ENCODE results near the gene ZNF467. TPM values are rescaled to one million over a fixed set of nuclear protein-coding genes. Genes with fewer than 3 reads are reported as not detected.

The ZNF467 gene
- total and polyA plus RNA-seq, 9 donors = 2.3 to 23.7 (median 11.4) TPM

DNA sequence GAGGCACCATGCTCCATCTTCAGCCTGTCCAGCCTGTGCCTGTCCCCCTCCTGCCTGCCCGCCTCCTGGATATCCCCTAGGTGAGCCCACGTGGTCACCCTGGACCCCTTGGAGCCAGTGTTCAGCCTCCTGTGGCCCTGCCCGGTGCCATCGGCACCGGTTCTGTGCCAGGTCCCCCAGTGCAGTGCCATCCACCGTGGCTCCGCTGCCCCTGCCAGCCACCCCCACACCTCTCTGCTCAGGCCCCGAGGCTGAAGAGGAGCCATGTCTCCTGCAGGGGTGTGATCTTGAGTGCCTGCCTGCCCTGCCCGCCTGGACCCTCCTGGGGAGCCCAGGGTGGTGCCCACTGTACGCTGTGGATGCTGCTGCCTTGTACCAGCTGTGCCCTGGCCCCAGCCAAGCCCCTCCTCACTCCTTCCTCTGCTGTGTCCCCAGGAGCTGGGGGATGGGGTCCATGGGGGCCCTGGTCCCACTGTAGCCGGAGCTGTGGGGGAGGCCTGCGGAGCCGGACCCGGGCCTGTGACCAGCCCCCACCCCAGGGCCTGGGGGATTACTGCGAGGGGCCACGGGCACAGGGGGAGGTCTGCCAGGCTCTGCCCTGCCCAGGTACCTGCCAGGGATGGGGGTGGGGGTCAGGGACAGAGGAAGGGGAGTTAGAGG, 38.6 kb upstream of the ZNF467 start:
- intact Hi-C loops (cut with DNase I) = no loop called here
- 77 to 81% (median 79%) methylated on average over 16 of the region's 16 CpGs for WGBS, 3 donors

DNA sequence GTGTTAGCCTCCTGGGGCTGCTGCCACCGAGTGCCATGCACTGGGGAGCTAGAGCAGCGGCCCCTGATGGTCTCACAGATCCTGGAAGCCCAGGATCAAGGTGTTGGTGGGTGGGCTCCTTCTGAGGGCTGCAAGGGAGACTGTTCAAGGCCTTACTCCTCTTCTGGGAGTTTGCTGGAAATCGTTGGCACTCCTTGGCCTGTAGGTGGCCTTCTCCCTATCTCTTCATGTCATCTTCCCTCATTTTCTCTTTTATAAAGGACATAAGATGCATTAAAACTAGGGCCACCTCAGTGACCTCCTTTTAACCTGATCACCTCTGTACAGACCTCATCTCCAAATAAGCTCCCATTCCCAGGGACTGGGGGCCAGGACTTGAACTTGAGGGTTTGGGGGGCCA, 37.8 kb upstream of the ZNF467 start:
- intact Hi-C loops (cut with DNase I) = no loop called here
- 30 to 37% (median 33%) methylated on average over 3 of the region's 3 CpGs for WGBS, 3 donors
- Histone ChIP-seq H3K27ac (no peak overlapping the region), H3K4me1 (ENCODE audit: insufficient read depth) (no peaks in the 10 kb centered on the region), H3K4me3 (no peak overlapping the region), H3K27me3 (no peaks in the 10 kb centered on the region), H3K9me3 (no peaks in the 10 kb centered on the region), H3K36me3 (no peaks in the 10 kb centered on the region)
- no peak for DNase-seq
- TF ChIP-seq EP300 (IDR thresholded peaks at IDR 0.05) (no peak), POLR2A (IDR thresholded peaks at IDR 0.05) (no peak)
- TF ChIP-seq, protein P1, sequence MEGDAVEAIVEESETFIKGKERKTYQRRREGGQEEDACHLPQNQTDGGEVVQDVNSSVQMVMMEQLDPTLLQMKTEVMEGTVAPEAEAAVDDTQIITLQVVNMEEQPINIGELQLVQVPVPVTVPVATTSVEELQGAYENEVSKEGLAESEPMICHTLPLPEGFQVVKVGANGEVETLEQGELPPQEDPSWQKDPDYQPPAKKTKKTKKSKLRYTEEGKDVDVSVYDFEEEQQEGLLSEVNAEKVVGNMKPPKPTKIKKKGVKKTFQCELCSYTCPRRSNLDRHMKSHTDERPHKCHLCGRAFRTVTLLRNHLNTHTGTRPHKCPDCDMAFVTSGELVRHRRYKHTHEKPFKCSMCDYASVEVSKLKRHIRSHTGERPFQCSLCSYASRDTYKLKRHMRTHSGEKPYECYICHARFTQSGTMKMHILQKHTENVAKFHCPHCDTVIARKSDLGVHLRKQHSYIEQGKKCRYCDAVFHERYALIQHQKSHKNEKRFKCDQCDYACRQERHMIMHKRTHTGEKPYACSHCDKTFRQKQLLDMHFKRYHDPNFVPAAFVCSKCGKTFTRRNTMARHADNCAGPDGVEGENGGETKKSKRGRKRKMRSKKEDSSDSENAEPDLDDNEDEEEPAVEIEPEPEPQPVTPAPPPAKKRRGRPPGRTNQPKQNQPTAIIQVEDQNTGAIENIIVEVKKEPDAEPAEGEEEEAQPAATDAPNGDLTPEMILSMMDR (IDR thresholded peaks at IDR 0.05) = no peak

More for the DNA sequence above, 38.6 kb upstream of the ZNF467 start:
- no peaks in the 10 kb centered on the region for H3K4me1 ChIP-seq (ENCODE audit: insufficient read depth)
- no peaks in the 10 kb centered on the region for H3K9me3 ChIP-seq
- no peaks in the 10 kb centered on the region for H3K27me3 ChIP-seq
- TF ChIP-seq EP300 (IDR thresholded peaks at IDR 0.05) (no peak), POLR2A (IDR thresholded peaks at IDR 0.05) (no peak)
- H3K36me3 ChIP-seq = no peaks in the 10 kb centered on the region
- H3K4me3 ChIP-seq = no peak overlapping the region
- no peak for DNase-seq
- H3K27ac ChIP-seq = no peak overlapping the region

DNA sequence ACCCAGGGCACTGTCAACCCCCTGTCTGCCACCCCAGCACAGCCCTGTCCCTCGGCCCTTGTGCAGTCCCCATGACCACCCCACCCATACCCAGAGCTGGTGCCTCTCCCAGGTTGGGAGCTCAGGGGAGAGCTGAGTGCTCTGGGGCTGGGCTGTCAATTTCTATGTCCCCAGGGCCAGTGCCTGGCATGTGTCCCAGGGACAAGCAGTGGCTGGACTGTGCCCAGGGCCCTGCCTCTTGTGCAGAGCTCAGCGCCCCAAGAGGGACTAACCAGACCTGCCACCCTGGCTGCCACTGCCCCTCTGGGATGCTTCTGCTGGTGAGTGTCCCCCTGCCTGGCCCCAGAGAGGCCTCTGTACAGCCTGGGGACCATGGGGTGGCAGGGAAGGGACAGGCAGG, 35.8 kb upstream of the ZNF467 start:
- DNase-seq = no peak
- Histone ChIP-seq H3K27me3 (no peaks in the 10 kb centered on the region), H3K27ac (no peak overlapping the region), H3K36me3 (no peaks in the 10 kb centered on the region), H3K9me3 (no peaks in the 10 kb centered on the region), H3K4me3 (no peak overlapping the region), H3K4me1 (ENCODE audit: insufficient read depth) (no peaks in the 10 kb centered on the region)
- no peak for TF ChIP-seq POLR2A (IDR thresholded peaks at IDR 0.05)
- TF ChIP-seq, protein P1 (IDR thresholded peaks at IDR 0.05) = no peak
- TF ChIP-seq EP300 (IDR thresholded peaks at IDR 0.05) = no peak
- intact Hi-C loops (cut with DNase I) = no loop called here
- 87 to 100% (median 88%) methylated on average over 2 of the region's 2 CpGs for WGBS, 3 donors

DNA sequence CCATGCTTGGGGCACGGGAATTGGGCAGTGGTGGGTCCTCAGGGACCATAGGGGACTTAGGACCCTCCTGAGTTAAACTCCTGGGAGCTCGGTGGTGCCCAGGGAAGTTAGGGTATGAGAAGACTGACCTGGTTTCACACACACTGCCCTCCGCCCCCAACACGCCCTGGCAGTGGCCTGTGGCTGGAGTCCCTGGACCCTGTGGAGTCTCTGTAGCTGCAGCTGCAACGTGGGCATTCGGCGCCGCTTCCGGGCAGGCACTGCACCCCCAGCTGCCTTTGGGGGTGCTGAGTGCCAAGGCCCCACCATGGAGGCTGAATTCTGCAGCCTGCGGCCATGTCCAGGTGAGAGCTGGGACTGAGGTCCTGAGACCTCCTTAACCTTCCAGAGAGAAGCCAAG, 34.9 kb upstream of the ZNF467 start:
- no peaks in the 10 kb centered on the region for H3K36me3 ChIP-seq
- H3K27me3 ChIP-seq = no peaks in the 10 kb centered on the region
- H3K4me1 ChIP-seq (ENCODE audit: insufficient read depth) = no peaks in the 10 kb centered on the region
- WGBS, 3 donors = 84 to 88% (median 86%) methylated on average over 3 to 10 of the region's 10 CpGs
- no peak overlapping the region for H3K4me3 ChIP-seq
- H3K27ac ChIP-seq = no peak overlapping the region
- no peak for DNase-seq
- no peak for TF ChIP-seq POLR2A (IDR thresholded peaks at IDR 0.05)
- TF ChIP-seq, protein P1 (IDR thresholded peaks at IDR 0.05) = no peak
- no peak for TF ChIP-seq EP300 (IDR thresholded peaks at IDR 0.05)
- no peaks in the 10 kb centered on the region for H3K9me3 ChIP-seq
- intact Hi-C loops (cut with DNase I) = no loop called here

DNA sequence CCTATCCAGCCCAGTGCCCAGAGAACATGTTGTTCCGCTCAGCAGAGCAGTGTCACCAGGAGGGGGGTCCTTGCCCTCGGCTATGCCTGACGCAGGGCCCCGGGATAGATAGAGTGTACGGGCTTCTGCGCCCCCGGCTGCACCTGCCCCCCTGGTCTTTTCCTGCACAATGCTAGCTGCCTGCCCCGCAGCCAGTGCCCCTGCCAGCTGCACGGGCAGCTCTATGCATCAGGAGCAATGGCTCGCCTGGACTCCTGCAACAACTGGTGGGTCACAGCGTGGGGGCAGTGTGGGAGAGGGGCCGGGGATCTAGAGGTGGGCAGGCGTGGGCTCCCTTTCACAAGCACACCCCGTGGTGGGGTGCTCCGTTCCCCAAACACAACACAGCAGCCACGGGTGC, 33.3 kb upstream of the ZNF467 start:
- Histone ChIP-seq H3K4me1 (ENCODE audit: insufficient read depth) (no peaks in the 10 kb centered on the region), H3K27ac (no peak overlapping the region), H3K9me3 (no peaks in the 10 kb centered on the region), H3K36me3 (no peaks in the 10 kb centered on the region), H3K4me3 (no peak overlapping the region), H3K27me3 (no peaks in the 10 kb centered on the region)
- no peak for DNase-seq
- intact Hi-C loops (cut with DNase I) = no loop called here
- TF ChIP-seq, protein P1 (IDR thresholded peaks at IDR 0.05) = no peak
- TF ChIP-seq EP300 (IDR thresholded peaks at IDR 0.05) = no peak
- no peak for TF ChIP-seq POLR2A (IDR thresholded peaks at IDR 0.05)
- WGBS, 3 donors = 72 to 84% (median 73%) methylated on average over 16 of the region's 16 CpGs

Data from ovary (tissue), 9 donors.